GM12878 (cell line): Measurements from ENCODE around the gene TUBB. TPM values are rescaled to one million over a fixed set of nuclear protein-coding genes. Genes with fewer than 3 reads are reported as not detected.
A peak's percentile ranks its signal among the peaks of the same experiment; 100 is the strongest.

Experiments used
- BHLHE40 ChIP-seq, 2 experiments: fragments of 450-650 bp in 1 of 2; IDR thresholded peaks; 2 replicates each; pipeline ENCODE4 v1.6.1; 2011 to 2017; ENCODE audit warnings: low read depth in 2 of 2, borderline replicate concordance in 1 of 2, improper control_type of control experiment in 1 of 2, low read length in 1 of 2, mild to moderate bottlenecking in 1 of 2
- CEBPB ChIP-seq, 2 experiments: fragments of 150-350 bp in 1 of 2; IDR thresholded peaks; 2 replicates each; pipeline ENCODE4 v1.6.1; 2012 to 2014; ENCODE audit warnings: low read depth in 2 of 2, low read length in 2 of 2, borderline replicate concordance in 1 of 2, inconsistent platforms in 1 of 2
- GABPA ChIP-seq: IDR thresholded peaks from 2 replicates; pipeline ENCODE4 v1.6.1; 2014; ENCODE audit warnings: antibody characterized with exemption, low read depth, mild to moderate bottlenecking, inconsistent platforms
- IRF4 ChIP-seq: IDR thresholded peaks from 2 replicates; pipeline ENCODE4 v1.6.1; 2011; ENCODE audit warnings: low read depth, low read length
- MEF2A ChIP-seq: IDR thresholded peaks from 2 replicates; pipeline ENCODE4 v1.6.1; 2011; ENCODE audit warnings: low read depth, mild to moderate bottlenecking, low read length, moderate library complexity; ENCODE audit not compliant: insufficient read depth
- MXI1 ChIP-seq: fragments of 150-350 bp; IDR thresholded peaks from 2 replicates; pipeline ENCODE4 v1.6.1; 2011; ENCODE audit warnings: low read depth, mild to moderate bottlenecking, inconsistent platforms, low read length, improper control_type of control experiment
- MYB ChIP-seq: fragments of 150-350 bp; IDR thresholded peaks from 2 replicates; pipeline ENCODE4 v1.6.1; 2014; ENCODE audit warnings: mild to moderate bottlenecking, low read depth, low read length, borderline replicate concordance
- NFXL1 ChIP-seq: fragments of 450-650 bp; IDR thresholded peaks from 2 replicates; pipeline ENCODE4 v1.6.1; 2017; ENCODE audit warnings: antibody characterized with exemption, mild to moderate bottlenecking, borderline replicate concordance
- NR2F1 ChIP-seq: fragments of 450-650 bp; conservative IDR thresholded peaks from 2 replicates; pipeline ENCODE4 v1.6.1; 2017; ENCODE audit warnings: mild to moderate bottlenecking
- RAD21 ChIP-seq: IDR thresholded peaks from 2 replicates; pipeline ENCODE4 v1.6.1; 2011; ENCODE audit warnings: mild to moderate bottlenecking, low read depth, low read length, moderate library complexity; ENCODE audit not compliant: insufficient read depth
- RB1 ChIP-seq: fragments of 450-650 bp; formaldehyde crosslinking; IDR thresholded peaks from 2 replicates; pipeline ENCODE4 v1.6.1; 2017; ENCODE audit warnings: mild to moderate bottlenecking, borderline replicate concordance
- RCOR1 ChIP-seq: conservative IDR thresholded peaks from 2 replicates; pipeline ENCODE4 v1.6.1; 2012; ENCODE audit warnings: low read depth, low read length, improper control_type of control experiment
- STAT1 ChIP-seq: fragments of 450-650 bp; conservative IDR thresholded peaks from 2 replicates; pipeline ENCODE4 v1.6.1; 2014; ENCODE audit warnings: antibody characterized with exemption, mild to moderate bottlenecking
- YY1 ChIP-seq: IDR thresholded peaks from 2 replicates; pipeline ENCODE4 v1.6.1; 2011; ENCODE audit warnings: low read depth, mild to moderate bottlenecking, low read length
- ZZZ3 ChIP-seq: IDR thresholded peaks from 2 replicates; pipeline ENCODE4 v1.6.1; 2011; ENCODE audit warnings: low read depth; ENCODE audit not compliant: control insufficient read depth, insufficient read length
- polyA plus RNA-seq, 11 experiments: library from polyadenylated mRNA; depleted of rRNA in 4 of 11; unstranded in 6 of 11; stranded (reverse) in 5 of 11; fragments of >200 nt; fragmentation: Nextera tagmentation in 4 of 11; fragmentation: Illumina TruSeq in 1 of 11; extraction: Ambion mirVana in 4 of 11; extraction: Trizol in 1 of 11; gene quantifications; 1 replicate in 1 of 11; 2 replicates in 10 of 11; pipeline versions ENCODE4 v1.2.1 to v1.2.3, GENCODE V29; 2011 to 2016; ENCODE audit warnings: inconsistent platforms in 2 of 11, missing spikeins in 2 of 11, low read depth in 1 of 11
- total RNA-seq, 4 experiments: library from RNA; depleted of rRNA in 3 of 4; stranded (reverse); fragments of >200 nt in 3 of 4; fragmentation: Illumina TruSeq in 1 of 4; extraction: Trizol in 1 of 4; gene quantifications; 2 replicates each; pipeline versions ENCODE4 v1.2.1 to v1.2.3, GENCODE V29; 2013 to 2021
- TF ChIP-seq, protein P1 (sequence below): fragments of 450-650 bp; IDR thresholded peaks from 2 replicates; pipeline ENCODE4 v1.6.1; 2018; ENCODE audit warnings: mild to moderate bottlenecking, low read depth, moderate library complexity; ENCODE audit not compliant: partially characterized antibody
- TF ChIP-seq, protein P2 (sequence below): fragments of 450-650 bp; formaldehyde crosslinking; IDR thresholded peaks from 2 replicates; pipeline ENCODE4 v1.4.0; 2022; ENCODE audit warnings: mild to moderate bottlenecking, moderate library complexity
- TF ChIP-seq, protein P3 (sequence below): IDR thresholded peaks from 2 replicates; pipeline ENCODE4 v1.6.1; 2011; ENCODE audit warnings: low read depth, low read length, improper control_type of control experiment, borderline replicate concordance
- TF ChIP-seq, protein P4 (sequence below): IDR thresholded peaks from 2 replicates; pipeline ENCODE4 v1.6.1; 2011; ENCODE audit warnings: borderline replicate concordance, low read depth, mild to moderate bottlenecking, moderate library complexity, low read length; ENCODE audit not compliant: insufficient read depth, poor library complexity, severe bottlenecking

Gene TUBB
- total and polyA plus RNA-seq, 10 of the 15 experiments (the other 5 are each of a cell fraction or from before 2014, with no cell fraction given): 1,039 to 3,052 (median 1,656) TPM

DNA sequence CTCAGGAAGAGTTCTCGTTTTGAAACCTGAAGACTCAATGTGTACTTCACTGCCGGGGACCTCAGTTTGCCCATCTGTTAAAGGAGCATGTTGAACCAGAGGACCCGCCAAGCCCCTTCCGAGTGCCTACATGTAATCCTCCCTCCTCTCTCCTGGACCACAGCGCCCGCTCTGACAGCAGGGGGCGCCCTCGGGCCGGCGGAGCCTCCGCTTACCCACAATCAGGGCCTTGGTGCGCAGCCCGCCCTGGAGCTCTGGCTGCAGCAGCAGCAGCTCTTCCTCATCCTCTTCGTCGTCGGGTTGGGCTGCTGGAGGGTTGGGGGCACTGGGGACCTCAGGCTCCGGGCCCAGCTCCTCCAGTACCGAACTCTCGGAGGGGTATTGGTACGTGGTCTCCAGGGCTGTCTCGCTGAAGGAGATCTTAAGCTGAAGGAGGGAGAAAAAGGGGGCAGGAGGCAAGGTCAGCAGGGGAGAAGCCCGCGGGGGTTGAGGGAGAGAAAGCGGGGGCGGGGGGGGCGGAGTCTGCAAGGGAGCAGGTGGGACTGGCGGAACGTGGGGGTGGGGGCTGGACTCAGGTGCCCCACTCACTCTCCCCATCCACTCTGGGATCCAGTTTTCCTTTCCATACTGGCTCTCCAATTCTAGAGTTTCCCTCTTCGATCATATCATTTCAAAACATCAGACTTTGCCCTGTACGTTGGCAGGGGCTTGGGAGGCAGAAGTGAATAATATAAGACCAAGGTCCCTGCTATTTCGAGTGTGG is 41.0 kb upstream of the TUBB start (continued):
- TF ChIP-seq, protein P1, sequence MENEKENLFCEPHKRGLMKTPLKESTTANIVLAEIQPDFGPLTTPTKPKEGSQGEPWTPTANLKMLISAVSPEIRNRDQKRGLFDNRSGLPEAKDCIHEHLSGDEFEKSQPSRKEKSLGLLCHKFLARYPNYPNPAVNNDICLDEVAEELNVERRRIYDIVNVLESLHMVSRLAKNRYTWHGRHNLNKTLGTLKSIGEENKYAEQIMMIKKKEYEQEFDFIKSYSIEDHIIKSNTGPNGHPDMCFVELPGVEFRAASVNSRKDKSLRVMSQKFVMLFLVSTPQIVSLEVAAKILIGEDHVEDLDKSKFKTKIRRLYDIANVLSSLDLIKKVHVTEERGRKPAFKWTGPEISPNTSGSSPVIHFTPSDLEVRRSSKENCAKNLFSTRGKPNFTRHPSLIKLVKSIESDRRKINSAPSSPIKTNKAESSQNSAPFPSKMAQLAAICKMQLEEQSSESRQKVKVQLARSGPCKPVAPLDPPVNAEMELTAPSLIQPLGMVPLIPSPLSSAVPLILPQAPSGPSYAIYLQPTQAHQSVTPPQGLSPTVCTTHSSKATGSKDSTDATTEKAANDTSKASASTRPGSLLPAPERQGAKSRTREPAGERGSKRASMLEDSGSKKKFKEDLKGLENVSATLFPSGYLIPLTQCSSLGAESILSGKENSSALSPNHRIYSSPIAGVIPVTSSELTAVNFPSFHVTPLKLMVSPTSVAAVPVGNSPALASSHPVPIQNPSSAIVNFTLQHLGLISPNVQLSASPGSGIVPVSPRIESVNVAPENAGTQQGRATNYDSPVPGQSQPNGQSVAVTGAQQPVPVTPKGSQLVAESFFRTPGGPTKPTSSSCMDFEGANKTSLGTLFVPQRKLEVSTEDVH: no peak
- TF ChIP-seq, protein P2, sequence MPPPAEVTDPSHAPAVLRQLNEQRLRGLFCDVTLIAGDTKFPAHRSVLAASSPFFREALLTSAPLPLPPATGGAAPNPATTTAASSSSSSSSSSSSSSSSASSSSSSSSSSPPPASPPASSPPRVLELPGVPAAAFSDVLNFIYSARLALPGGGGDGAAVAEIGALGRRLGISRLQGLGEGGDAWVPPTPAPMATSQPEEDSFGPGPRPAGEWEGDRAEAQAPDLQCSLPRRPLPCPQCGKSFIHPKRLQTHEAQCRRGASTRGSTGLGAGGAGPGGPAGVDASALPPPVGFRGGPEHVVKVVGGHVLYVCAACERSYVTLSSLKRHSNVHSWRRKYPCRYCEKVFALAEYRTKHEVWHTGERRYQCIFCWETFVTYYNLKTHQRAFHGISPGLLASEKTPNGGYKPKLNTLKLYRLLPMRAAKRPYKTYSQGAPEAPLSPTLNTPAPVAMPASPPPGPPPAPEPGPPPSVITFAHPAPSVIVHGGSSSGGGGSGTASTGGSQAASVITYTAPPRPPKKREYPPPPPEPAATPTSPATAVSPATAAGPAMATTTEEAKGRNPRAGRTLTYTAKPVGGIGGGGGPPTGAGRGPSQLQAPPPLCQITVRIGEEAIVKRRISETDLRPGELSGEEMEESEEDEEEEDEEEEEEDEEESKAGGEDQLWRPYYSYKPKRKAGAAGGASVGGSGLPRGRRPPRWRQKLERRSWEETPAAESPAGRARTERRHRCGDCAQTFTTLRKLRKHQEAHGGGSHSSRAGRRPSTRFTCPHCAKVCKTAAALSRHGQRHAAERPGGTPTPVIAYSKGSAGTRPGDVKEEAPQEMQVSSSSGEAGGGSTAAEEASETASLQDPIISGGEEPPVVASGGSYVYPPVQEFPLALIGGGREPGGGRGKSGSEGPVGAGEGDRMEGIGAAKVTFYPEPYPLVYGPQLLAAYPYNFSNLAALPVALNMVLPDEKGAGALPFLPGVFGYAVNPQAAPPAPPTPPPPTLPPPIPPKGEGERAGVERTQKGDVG (CRISPR knock-in tag): no peak
- TF ChIP-seq NR2F1 (peak; percentile 70), RB1 (peak; percentile 84; the same call in 1 of the 2 replicates), YY1 (peak; percentile 86), ZZZ3 (no peak), BHLHE40 (IDR thresholded peaks at IDR 0.05; ENCODE audit: borderline replicate concordance in 1 of 2, low read depth in 2 of 2, low read length in 1 of 2) (peak in 1 of 2 experiments; percentile 45; a peak in 1 of 4 replicates), NFXL1 (no peak), GABPA (no peak), RAD21 (peak; percentile 97), MEF2A (no peak), MYB (no peak), CEBPB (IDR thresholded peaks at IDR 0.05; ENCODE audit: borderline replicate concordance in 1 of 2, low read depth in 2 of 2, low read length in 2 of 2) (no peak), STAT1 (no peak), RCOR1 (no peak), IRF4 (no peak), MXI1 (no peak)
- TF ChIP-seq, protein P3, sequence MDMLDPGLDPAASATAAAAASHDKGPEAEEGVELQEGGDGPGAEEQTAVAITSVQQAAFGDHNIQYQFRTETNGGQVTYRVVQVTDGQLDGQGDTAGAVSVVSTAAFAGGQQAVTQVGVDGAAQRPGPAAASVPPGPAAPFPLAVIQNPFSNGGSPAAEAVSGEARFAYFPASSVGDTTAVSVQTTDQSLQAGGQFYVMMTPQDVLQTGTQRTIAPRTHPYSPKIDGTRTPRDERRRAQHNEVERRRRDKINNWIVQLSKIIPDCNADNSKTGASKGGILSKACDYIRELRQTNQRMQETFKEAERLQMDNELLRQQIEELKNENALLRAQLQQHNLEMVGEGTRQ: no peak
- TF ChIP-seq, protein P4, sequence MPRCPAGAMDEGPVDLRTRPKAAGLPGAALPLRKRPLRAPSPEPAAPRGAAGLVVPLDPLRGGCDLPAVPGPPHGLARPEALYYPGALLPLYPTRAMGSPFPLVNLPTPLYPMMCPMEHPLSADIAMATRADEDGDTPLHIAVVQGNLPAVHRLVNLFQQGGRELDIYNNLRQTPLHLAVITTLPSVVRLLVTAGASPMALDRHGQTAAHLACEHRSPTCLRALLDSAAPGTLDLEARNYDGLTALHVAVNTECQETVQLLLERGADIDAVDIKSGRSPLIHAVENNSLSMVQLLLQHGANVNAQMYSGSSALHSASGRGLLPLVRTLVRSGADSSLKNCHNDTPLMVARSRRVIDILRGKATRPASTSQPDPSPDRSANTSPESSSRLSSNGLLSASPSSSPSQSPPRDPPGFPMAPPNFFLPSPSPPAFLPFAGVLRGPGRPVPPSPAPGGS: no peak
